Vagina (tissue), 2 donors: ENCODE results near the gene NUBPL. TPM values are rescaled to one million over a fixed set of nuclear protein-coding genes. Genes with fewer than 3 reads are reported as not detected.

ENCODE experiments used
- DNase-seq, 2 donors: peaks; one replicate each; pipeline ENCODE4 v3.0.0-alpha.2; 2017; ENCODE audit errors: extremely low spot score in 2 of 2
- H3K27ac ChIP-seq: fragments of 200-600 bp; sonication (generic); one replicate; pipeline ENCODE4 v1.5.1; 2019
- H3K27me3 ChIP-seq: fragments of 200-600 bp; sonication (generic); one replicate; pipeline ENCODE4 v1.5.1; 2019
- H3K36me3 ChIP-seq, 2 donors: fragments of 200-600 bp; sonication (generic); one replicate each; pipeline ENCODE4 v1.5.1; 2017 to 2019
- H3K4me1 ChIP-seq: fragments of 200-600 bp; sonication (generic); one replicate; pipeline ENCODE4 v1.5.1; 2019
- H3K4me3 ChIP-seq, 2 donors: fragments of 200-600 bp; sonication (generic); 1 replicate in 1 of 2; 2 replicates in 1 of 2; pipeline ENCODE4 v1.5.1; 2016 to 2019
- H3K9me3 ChIP-seq: fragments of 200-600 bp; sonication (generic); one replicate; pipeline ENCODE4 v1.5.1; 2019
- CTCF ChIP-seq, 3 experiments: fragments of 450-650 bp in 2 of 3; fragments of 200-600 bp in 1 of 3; sonication (generic) in 1 of 3; IDR thresholded peaks; one replicate each; pipeline ENCODE4 v1.5.1; 2017 to 2019; ENCODE audit warnings: antibody characterized with exemption in 3 of 3, mild to moderate bottlenecking in 2 of 3, moderate library complexity in 2 of 3
- POLR2A ChIP-seq, 2 donors: fragments of 450-650 bp; IDR thresholded peaks; one replicate each; pipeline ENCODE4 v1.6.1; 2017; ENCODE audit warnings: antibody characterized with exemption in 2 of 2, mild to moderate bottlenecking in 2 of 2, moderate library complexity in 2 of 2
- POLR2AphosphoS5 ChIP-seq, 2 donors: sonication (generic); formaldehyde crosslinking; IDR thresholded peaks; one replicate each; pipeline ENCODE4 v1.9.0; 2017; ENCODE audit warnings: antibody characterized with exemption in 2 of 2, mild to moderate bottlenecking in 2 of 2, low read depth in 1 of 2; ENCODE audit not compliant: insufficient read depth in 1 of 2
- intact Hi-C: fragments of 100-400 bp; cut with DNase I; formaldehyde crosslinking; loops from one replicate; pipeline ENCODE4 v1.15.1; 2023
- total RNA-seq: library from RNA; depleted of rRNA; stranded (reverse); fragments of >200 nt; gene quantifications from one replicate; pipeline ENCODE4 v1.2.3, GENCODE V29; 2016

NUBPL gene
- total RNA-seq, 1 donor from 2014 or later, result 8.6 TPM

GRCh38 chr14:31819281-31819680 lies 258.1 kb downstream of the NUBPL start:
- H3K4me3 ChIP-seq, result no peak overlapping the region
- intact Hi-C loops, result no loop called here
- H3K27ac ChIP-seq, result no peak overlapping the region
- no peaks in the 10 kb centered on the region for H3K9me3 ChIP-seq
- H3K27me3 ChIP-seq, result no peaks in the 10 kb centered on the region
- no peak for TF ChIP-seq POLR2AphosphoS5 (IDR thresholded peaks at IDR 0.05; ENCODE audit: insufficient read depth in 1 of 2, low read depth in 1 of 2)
- TF ChIP-seq POLR2A (IDR thresholded peaks at IDR 0.05), result no peak
- no peaks in the 10 kb centered on the region for H3K36me3 ChIP-seq
- no peaks in the 10 kb centered on the region for H3K4me1 ChIP-seq
- no peak for DNase-seq

- Histone ChIP-seq H3K4me1 (peaks cover 10% of the 10 kb centered on the region), H3K4me3 (no peak overlapping the region), H3K27me3 (no peaks in the 10 kb centered on the region), H3K9me3 (no peaks in the 10 kb centered on the region), H3K27ac (no peak overlapping the region), H3K36me3 (no peaks in the 10 kb centered on the region)
- TF ChIP-seq POLR2AphosphoS5 (IDR thresholded peaks at IDR 0.05; ENCODE audit: insufficient read depth in 1 of 2, low read depth in 1 of 2), result no peak
- TF ChIP-seq CTCF (IDR thresholded peaks at IDR 0.05), result no peak
- no peak for TF ChIP-seq POLR2A (IDR thresholded peaks at IDR 0.05)
- DNase-seq, result no peak
- intact Hi-C loops, result no loop called here
These were observed 264.3 kb downstream of the NUBPL start for GRCh38 chr14:31825459-31825858.

GRCh38 chr14:31827325-31827724 lies 266.1 kb downstream of the NUBPL start:
- Histone ChIP-seq H3K4me3 (no peak overlapping the region), H3K9me3 (no peaks in the 10 kb centered on the region), H3K27ac (no peak overlapping the region), H3K27me3 (no peaks in the 10 kb centered on the region), H3K36me3 (no peaks in the 10 kb centered on the region), H3K4me1 (peaks cover 10% of the 10 kb centered on the region)
- no peak for DNase-seq
- TF ChIP-seq POLR2AphosphoS5 (IDR thresholded peaks at IDR 0.05; ENCODE audit: insufficient read depth in 1 of 2, low read depth in 1 of 2) (no peak), CTCF (IDR thresholded peaks at IDR 0.05) (no peak), POLR2A (IDR thresholded peaks at IDR 0.05) (no peak)
- intact Hi-C loops, result no loop called here

- intact Hi-C loops, result no loop called here
- H3K4me1 ChIP-seq, result peaks cover 10% of the 10 kb centered on the region
- H3K36me3 ChIP-seq, result no peaks in the 10 kb centered on the region
- H3K27me3 ChIP-seq, result no peaks in the 10 kb centered on the region
- no peak overlapping the region for H3K27ac ChIP-seq
- H3K4me3 ChIP-seq, result no peak overlapping the region
- H3K9me3 ChIP-seq, result no peaks in the 10 kb centered on the region
- TF ChIP-seq CTCF (IDR thresholded peaks at IDR 0.05), result no peak
- TF ChIP-seq POLR2AphosphoS5 (IDR thresholded peaks at IDR 0.05; ENCODE audit: insufficient read depth in 1 of 2, low read depth in 1 of 2), result peak in 1 of 2 donors; percentile 13
- no peak for DNase-seq
These were observed 268.0 kb downstream of the NUBPL start for GRCh38 chr14:31828946-31829868.

- H3K9me3 ChIP-seq, result no peaks in the 10 kb centered on the region
These were observed 273.4 kb downstream of the NUBPL start for GRCh38 chr14:31834616-31835015.

More at GRCh38 chr14:31834616-31835015, 273.4 kb downstream of the NUBPL start:
- Histone ChIP-seq H3K4me3 (no peak overlapping the region), H3K27ac (no peak overlapping the region), H3K27me3 (no peaks in the 10 kb centered on the region), H3K4me1 (peaks cover under 1% of the 10 kb centered on the region), H3K36me3 (no peaks in the 10 kb centered on the region)
- intact Hi-C loops, result no loop called here
- no peak for DNase-seq
- TF ChIP-seq POLR2AphosphoS5 (IDR thresholded peaks at IDR 0.05; ENCODE audit: insufficient read depth in 1 of 2, low read depth in 1 of 2), result no peak
- TF ChIP-seq POLR2A (IDR thresholded peaks at IDR 0.05), result no peak
- no peak for TF ChIP-seq CTCF (IDR thresholded peaks at IDR 0.05)
